Stimulated activated CD8-positive, alpha-beta memory T cell treated with anti-CD3 and anti-CD28 coated beads, Interleukin-2, amount 100 ng/mL, for 1 hour (primary cell): ENCODE results near the gene HERC3.

ENCODE experiments used
- DNase-seq, 2 donors: peaks; one replicate each; pipeline ENCODE4 v3.0.0-alpha.2; 2020; ENCODE audit warnings: low read depth in 2 of 2

The HERC3 gene

DNA sequence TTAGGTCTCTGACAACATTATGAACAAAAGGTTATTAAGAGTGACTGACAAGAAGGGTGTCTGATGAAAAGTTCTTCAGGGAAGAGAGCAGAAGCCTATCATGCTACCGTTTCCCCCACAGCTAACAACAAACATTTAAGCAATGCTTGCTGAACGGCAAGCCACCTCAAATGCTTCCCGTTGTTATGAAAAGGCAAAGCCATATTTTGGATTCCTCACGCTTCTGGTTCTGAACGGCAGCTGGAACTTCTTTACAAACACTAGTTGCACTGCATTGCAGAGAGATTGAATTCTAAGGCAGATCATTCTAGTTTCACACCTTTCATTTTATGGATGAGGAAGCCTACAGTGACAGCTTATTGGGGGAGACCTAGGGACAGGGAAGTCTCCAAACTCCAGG is 153.9 kb downstream of the HERC3 start:
- DNase-seq, result no peak

DNA sequence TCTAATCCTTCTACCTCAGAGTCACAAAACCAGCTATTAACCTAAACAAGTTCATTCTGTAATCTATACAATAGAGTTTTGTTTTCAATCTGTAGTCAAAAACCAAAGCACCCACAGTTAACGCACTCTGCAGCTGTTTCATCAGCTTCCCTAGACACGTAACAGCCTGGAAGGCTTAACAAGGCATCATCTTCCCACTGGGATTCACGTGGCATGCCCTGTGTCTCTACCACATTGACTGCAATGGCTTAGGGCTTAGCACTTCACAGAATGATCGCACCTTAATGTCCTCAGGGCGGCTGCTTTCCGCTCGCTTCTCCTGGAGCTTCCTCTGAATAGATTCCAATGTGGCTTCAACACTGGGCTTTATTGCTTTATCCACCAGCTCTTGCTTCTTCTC is 155.1 kb downstream of the HERC3 start:
- no peak for DNase-seq

DNA sequence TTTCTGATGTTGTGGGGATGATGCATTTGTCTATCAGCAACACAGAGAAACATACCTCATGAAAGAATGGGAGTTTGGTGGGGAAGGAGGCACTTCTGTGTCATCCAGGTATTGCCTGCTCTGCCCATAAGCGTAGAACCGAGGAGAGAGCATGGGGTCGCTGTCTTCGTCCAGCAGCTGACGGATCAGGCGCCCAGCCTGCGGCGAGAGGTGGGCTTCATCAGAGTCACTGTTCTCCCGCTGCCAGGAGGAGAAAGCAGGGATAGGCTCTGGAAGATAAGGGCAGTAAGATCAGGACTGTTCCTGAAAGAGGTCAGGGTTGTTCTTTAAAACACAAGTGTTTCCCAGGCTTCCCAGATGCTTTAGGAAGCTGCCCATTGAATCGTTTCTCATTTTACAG is 158.1 kb downstream of the HERC3 start:
- no peak for DNase-seq

DNA sequence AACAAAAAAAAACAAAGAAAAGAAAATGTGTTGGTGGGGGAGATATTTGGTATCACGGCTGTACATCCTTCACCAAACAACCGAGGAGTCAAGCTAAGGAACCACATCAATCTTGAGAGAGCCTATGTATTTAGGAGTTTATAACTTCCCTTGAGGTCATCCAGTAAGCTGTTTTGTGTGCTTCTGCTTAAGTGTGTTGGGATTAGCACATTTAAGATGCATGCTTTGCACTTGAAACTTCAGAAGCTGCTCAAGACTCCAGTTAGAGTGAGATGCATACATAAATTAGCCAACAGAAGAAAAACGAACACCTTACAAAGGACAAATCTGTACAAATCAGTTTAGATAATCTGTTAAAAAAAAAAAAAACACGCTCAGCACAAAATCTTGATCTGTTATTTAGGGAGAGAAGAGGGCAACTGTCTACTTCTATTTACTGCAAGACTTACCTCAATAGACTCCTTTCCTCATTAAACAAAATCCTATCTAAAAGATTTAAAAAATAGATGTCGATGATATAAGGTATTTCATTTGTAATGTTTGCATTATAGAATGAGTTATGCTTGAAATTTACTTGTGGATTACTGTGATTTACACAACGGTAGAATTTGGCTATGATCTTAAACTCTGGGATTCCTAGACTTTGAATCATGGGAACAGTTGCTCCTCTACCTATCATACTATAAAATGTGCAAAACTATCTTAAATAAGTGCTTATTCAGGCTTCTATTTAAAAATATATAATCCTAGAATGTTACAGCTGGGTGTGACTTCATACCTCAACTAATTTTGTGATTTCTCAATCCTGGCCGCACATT is 159.2 kb downstream of the HERC3 start:
- DNase-seq, result no peak

DNA sequence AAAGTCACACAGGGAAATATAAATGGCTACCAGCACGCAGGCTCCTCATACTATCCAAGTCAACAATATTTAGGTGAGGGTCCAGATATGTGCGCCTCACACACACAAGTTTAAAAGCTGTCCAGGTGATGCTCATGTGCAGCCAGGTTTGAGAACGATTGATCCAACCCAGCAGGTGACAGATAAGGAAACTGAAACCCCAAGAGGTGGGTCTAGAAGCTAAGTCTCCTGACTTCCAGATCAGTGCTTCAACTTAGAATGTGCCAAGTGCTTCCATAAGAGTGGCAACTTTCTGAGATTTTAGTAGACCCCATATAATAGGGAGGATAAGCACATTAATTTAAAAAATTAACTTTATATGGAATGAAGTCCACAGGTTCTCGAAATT is 159.8 kb downstream of the HERC3 start:
- no peak for DNase-seq

DNA sequence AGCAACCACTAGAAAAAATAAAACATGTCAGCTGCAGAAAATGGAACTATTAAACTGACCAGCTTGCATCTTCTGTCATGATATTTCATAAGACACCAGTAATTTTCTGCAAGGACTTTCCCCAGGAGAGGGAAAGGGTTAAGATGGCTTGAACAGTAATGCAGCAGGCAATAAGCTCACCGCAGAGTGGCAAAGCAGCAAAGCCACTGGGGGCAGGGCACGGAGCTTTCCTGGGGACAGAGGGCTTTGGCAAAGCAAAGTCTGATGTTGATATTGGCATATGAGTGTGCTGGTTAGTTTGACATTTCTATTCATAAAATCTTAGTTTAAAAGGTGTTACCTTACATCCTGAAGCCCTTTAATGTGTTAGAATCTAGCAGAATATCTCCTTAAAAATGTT is 160.5 kb downstream of the HERC3 start:
- DNase-seq, result no peak

DNA sequence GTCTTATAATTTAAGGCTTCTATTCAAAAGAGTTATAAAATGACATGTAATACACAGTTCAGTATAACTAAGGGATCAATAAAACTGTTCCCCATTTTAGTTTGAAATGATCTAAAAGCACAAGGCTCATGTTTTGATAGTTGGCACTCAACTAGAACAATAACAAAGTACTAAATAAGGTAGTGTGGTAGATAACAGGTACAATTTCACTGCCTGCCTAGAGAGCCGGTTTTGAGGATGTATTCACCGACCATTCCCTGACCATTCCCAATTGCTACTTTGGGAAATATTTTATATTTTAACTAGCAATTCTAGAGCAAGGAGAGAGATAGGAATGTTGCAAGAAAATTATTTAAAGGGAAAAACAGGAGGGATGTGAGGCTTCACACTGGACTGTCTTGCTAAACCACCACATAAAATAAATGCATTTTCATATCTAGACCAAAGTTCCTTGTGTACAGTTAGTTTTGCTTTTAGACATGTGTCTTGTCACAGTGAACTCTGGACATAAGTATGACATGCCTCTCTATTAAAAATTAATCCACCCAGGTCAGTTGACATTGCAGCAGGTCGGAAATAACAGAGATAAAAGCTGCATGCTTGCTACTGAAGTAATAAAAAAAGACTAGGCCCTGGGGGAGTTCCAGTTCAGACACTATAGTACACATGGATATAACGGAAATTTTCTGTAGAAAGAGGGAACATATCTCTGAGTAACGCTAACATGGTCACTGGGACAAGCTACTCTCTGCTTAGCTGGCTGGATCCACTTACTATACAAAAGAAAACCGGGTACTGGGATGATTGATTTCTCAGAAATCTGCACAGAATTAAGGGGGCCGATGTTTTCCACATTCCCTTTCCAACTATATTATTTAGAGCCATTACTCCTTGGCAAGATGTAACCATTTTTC is 161.6 kb downstream of the HERC3 start:
- DNase-seq, result no peak

DNA sequence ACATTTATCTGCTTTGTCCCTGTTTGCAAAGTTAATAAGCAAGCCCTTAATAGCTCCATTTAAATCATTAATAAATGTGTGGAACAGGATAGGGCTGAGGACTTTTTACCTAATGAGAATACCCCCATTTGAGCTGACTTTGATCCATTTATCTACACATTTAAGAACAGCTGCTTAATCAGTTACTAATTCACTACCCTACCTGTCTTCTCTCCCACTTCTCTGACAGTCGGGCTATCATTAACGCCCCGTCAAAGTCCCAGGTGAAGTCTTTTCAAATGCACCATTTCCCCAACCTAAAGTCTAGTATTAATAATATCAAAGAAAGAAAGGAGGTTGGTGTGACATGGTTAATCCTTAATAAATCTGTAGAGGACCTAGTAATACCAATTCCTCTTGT is 162.5 kb downstream of the HERC3 start:
- DNase-seq, result no peak

DNA sequence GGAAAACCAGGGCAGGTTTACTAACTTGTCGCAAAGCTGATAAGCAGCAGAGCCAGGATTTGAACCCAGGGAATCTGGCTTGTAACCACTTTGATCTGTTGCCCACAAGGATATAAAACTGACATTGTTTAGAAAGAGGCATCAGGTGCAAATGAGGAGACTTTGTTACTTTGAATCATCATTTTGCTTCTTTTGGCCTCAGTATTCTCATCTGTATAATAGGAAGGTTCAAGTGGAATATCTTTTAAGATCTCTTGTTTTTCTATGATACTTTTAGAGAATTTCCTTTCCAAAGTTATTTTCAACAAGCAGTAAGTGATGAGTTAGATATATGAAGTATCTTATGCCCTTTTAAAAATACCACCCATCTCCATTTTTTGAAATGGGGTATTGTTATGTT is 163.2 kb downstream of the HERC3 start:
- DNase-seq, result no peak

DNA sequence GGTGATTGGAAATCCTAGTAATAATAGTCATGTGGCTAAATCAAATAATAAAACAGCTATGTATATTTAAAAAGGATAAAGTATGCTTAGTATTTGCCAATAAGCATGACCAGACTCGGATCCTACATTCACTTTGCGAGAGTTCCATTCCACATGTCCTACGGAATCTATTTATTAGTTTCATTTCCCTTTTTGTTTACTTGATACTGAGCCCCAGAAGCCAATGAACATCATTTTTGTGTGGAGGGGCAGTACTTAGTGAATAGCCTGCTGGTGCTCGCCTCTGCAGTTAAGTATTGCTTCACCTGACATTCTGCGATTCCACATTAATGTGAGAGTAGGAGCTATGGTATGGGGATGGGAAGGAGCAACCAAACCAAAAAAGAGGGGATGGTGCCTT is 163.9 kb downstream of the HERC3 start:
- no peak for DNase-seq

DNA sequence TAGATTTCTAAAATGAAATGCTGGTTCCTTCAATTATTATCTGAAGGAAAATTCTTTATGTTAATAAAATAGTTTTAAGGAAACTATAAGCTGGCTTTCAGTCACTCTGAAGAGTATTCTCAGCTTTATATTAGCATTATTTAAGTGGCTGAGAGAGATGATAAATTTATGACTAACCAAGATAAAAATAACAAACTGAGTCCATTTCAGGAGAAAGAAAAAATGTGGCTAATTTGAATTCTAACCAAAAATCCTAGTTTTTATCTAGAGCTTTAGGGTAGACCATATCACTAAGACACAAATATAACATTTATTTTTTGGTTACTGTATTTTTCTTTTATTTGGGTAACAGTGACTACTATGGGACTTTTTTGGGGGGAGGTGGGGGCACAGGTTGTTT is 164.8 kb downstream of the HERC3 start:
- no peak for DNase-seq

DNA sequence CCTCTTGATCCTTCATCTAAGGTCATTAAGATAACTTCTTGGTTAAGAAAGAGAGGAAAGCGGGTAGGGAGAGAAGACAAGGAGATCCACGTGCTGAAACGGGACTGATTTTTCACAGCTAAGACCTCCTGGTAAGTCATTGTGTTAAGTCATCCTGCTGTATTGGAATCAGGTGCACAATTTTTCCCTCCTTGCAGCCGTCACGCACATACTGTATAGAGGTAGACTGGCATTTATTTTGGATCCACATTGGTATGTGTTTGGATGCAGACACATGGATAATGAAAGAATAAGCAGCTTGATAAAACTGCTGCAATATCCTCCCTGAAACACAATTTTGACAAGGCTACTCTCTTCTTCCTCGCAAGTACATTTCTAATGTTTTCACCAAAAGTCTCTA is 165.5 kb downstream of the HERC3 start:
- no peak for DNase-seq
